ENCODE results near the gene NR2F1-AS1.

- TF ChIP-seq POLR2A (IDR thresholded peaks at IDR 0.05; ENCODE audit: low read depth, low read length) = no peak
- TF ChIP-seq POLR2AphosphoS5 (IDR thresholded peaks at IDR 0.05; ENCODE audit: low read depth, low read length) = no peak
Measured at GRCh38 chr5:93601802-93602155, 20.8 kb upstream of the NR2F1-AS1 start.
